SK-N-MC (cell line): ENCODE measurements around the gene CFAP68.

ENCODE experiments used
- EZH2 ChIP-seq: fragments of 200-600 bp; sonication (generic); IDR thresholded peaks from one replicate; pipeline ENCODE4 v1.6.1; 2017; ENCODE audit warnings: antibody characterized with exemption
- FOXP2 ChIP-seq: optimal IDR thresholded peaks from 2 replicates; pipeline ENCODE3; 2011; ENCODE audit warnings: mild to moderate bottlenecking, moderate library complexity; ENCODE audit not compliant: insufficient read depth; ENCODE audit errors: extremely low read length, control extremely low read depth
- POLR2AphosphoS5 ChIP-seq: IDR thresholded peaks from 2 replicates; pipeline ENCODE4 v1.6.1; 2012; ENCODE audit warnings: mild to moderate bottlenecking, low read depth, low read length, borderline replicate concordance

GRCh38 chr11:111917312-111917711 lies 38.0 kb downstream of the CFAP68 start:
- TF ChIP-seq EZH2, result no peak
- no peak for TF ChIP-seq POLR2AphosphoS5
- TF ChIP-seq FOXP2, result no peak
